ENCODE data around the gene LFNG. TPM values are rescaled to one million over a fixed set of nuclear protein-coding genes. Genes with fewer than 3 reads are reported as not detected.
A peak's percentile ranks its signal among the peaks of the same experiment; 100 is the strongest.

Gene LFNG
- total RNA-seq, 1 experiment from 2014 or later: 38.1 TPM

DNA sequence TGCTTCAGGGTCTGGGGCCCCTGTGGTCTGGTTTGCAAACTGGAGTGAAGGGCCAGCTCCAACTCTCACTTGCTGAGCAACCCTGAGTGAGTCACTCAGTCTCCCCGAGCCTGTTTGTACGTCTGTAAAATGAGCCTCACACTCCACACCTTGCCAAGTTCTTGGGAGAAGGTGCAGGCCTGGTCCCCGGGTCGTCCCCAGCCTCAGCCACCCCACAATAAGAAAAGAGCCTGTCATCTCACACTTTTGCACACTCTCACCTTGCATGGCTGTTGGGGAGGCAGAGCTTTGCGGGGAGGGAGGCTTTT lies 48.6 kb upstream of the LFNG start:
- ChIA-PET POLR2A (interaction anchor here (0.5 kb wide), 1 partner anchor 41 kb away, joined by 4 read pairs; no protein-coding TSS in a partner anchor), CTCF (interaction anchor here (1.2 to 3.0 kb wide), 2 partner anchors 20 to 52 kb away, joined by 3 to 52 read pairs; no protein-coding TSS in a partner anchor)
- intact Hi-C loops (cut with micrococcal nuclease; ENCODE audit: unreplicated experiment) (no loop called here), in situ Hi-C loops (cut with HindIII; ENCODE audit: low pct_unique_long_range_greater_than_20kb, low sequenced_read_pairs) (no loop called here)
- TF ChIP-seq POLR2AphosphoS5 (IDR thresholded peaks at IDR 0.05; ENCODE audit: low read depth, low read length) (no peak), SIN3A (IDR thresholded peaks at IDR 0.05; ENCODE audit: borderline replicate concordance, insufficient read depth, low read depth, low read length) (no peak), TCF7L2 (IDR thresholded peaks at IDR 0.05; ENCODE audit: low read depth, low read length) (no peak)
- TF ChIP-seq, protein P1, sequence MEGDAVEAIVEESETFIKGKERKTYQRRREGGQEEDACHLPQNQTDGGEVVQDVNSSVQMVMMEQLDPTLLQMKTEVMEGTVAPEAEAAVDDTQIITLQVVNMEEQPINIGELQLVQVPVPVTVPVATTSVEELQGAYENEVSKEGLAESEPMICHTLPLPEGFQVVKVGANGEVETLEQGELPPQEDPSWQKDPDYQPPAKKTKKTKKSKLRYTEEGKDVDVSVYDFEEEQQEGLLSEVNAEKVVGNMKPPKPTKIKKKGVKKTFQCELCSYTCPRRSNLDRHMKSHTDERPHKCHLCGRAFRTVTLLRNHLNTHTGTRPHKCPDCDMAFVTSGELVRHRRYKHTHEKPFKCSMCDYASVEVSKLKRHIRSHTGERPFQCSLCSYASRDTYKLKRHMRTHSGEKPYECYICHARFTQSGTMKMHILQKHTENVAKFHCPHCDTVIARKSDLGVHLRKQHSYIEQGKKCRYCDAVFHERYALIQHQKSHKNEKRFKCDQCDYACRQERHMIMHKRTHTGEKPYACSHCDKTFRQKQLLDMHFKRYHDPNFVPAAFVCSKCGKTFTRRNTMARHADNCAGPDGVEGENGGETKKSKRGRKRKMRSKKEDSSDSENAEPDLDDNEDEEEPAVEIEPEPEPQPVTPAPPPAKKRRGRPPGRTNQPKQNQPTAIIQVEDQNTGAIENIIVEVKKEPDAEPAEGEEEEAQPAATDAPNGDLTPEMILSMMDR (IDR thresholded peaks at IDR 0.05): no peak
- TF ChIP-seq, protein P2, sequence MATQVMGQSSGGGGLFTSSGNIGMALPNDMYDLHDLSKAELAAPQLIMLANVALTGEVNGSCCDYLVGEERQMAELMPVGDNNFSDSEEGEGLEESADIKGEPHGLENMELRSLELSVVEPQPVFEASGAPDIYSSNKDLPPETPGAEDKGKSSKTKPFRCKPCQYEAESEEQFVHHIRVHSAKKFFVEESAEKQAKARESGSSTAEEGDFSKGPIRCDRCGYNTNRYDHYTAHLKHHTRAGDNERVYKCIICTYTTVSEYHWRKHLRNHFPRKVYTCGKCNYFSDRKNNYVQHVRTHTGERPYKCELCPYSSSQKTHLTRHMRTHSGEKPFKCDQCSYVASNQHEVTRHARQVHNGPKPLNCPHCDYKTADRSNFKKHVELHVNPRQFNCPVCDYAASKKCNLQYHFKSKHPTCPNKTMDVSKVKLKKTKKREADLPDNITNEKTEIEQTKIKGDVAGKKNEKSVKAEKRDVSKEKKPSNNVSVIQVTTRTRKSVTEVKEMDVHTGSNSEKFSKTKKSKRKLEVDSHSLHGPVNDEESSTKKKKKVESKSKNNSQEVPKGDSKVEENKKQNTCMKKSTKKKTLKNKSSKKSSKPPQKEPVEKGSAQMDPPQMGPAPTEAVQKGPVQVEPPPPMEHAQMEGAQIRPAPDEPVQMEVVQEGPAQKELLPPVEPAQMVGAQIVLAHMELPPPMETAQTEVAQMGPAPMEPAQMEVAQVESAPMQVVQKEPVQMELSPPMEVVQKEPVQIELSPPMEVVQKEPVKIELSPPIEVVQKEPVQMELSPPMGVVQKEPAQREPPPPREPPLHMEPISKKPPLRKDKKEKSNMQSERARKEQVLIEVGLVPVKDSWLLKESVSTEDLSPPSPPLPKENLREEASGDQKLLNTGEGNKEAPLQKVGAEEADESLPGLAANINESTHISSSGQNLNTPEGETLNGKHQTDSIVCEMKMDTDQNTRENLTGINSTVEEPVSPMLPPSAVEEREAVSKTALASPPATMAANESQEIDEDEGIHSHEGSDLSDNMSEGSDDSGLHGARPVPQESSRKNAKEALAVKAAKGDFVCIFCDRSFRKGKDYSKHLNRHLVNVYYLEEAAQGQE (IDR thresholded peaks at IDR 0.05; ENCODE audit: insufficient read depth in 1 of 2, low read depth in 2 of 2, low read length in 1 of 2): no peak
- Histone ChIP-seq H3K27me3 (ENCODE audit: control insufficient read depth, insufficient read depth, low read length) (no peaks in the 10 kb centered on the region), H3K27ac (ENCODE audit: low read length) (no peak overlapping the region), H3K36me3 (ENCODE audit: control insufficient read depth, insufficient read depth, low read length) (no peaks in the 10 kb centered on the region), H3K4me1 (ENCODE audit: control insufficient read depth, insufficient read depth, low read length) (peaks cover 7% of the 10 kb centered on the region; the same call in 1 of the 2 replicates), H3K9me3 (ENCODE audit: control insufficient read depth, insufficient read depth, low read depth, low read length) (no peaks in the 10 kb centered on the region), H3K4me3 (ENCODE audit: low read depth in 2 of 2, low read length in 2 of 2) (no peak overlapping the region)
- DNase-seq (ENCODE audit: low read depth, low spot score) (no peak), ATAC-seq (peak; percentile 57)
- BruUV-seq (replicated peaks): no TSS peak

DNA sequence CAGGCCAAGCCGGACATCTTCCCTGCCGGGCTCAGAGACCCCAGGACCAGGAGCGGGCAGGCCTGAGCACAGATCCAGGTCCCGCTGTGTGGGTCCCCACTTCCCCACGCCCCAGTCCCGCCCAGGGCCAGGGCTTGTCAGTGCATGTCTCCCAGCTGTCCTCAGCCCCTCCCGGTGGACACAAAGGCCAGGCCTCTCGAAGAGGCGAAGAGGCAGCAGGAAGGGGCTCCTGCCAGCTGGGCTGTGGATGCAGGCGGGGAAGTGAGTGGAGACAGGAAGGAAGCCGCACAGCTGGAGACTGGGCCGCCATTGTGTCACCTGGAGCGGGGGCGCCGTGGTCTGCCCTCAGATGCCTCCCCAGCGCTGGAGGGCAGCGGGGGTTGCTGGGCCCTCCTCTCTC lies 48.2 kb upstream of the LFNG start:
- no peaks in the 10 kb centered on the region for H3K36me3 ChIP-seq (ENCODE audit: control insufficient read depth, insufficient read depth, low read length)
- DNase-seq (ENCODE audit: low read depth, low spot score) (no peak), ATAC-seq (peak; percentile 7)
- H3K4me1 ChIP-seq (ENCODE audit: control insufficient read depth, insufficient read depth, low read length): peaks cover 7% of the 10 kb centered on the region; the same call in 1 of the 2 replicates
- BruUV-seq (replicated peaks): no TSS peak
- no peak overlapping the region for H3K4me3 ChIP-seq (ENCODE audit: low read depth in 2 of 2, low read length in 2 of 2)
- H3K27me3 ChIP-seq (ENCODE audit: control insufficient read depth, insufficient read depth, low read length): no peaks in the 10 kb centered on the region
- in situ Hi-C loops (cut with HindIII; ENCODE audit: low pct_unique_long_range_greater_than_20kb, low sequenced_read_pairs): no loop called here
- no peak for TF ChIP-seq POLR2AphosphoS5 (IDR thresholded peaks at IDR 0.05; ENCODE audit: low read depth, low read length)
- TF ChIP-seq, protein P2 (IDR thresholded peaks at IDR 0.05; ENCODE audit: insufficient read depth in 1 of 2, low read depth in 2 of 2, low read length in 1 of 2): no peak
- no peak for TF ChIP-seq TCF7L2 (IDR thresholded peaks at IDR 0.05; ENCODE audit: low read depth, low read length)
- TF ChIP-seq, protein P1 (IDR thresholded peaks at IDR 0.05): no peak
- TF ChIP-seq SIN3A (IDR thresholded peaks at IDR 0.05; ENCODE audit: borderline replicate concordance, insufficient read depth, low read depth, low read length): no peak
- ChIA-PET CTCF (no interaction called here), POLR2A (interaction anchor here (0.5 kb wide), 1 partner anchor 41 kb away, joined by 4 read pairs; no protein-coding TSS in a partner anchor)
- no peak overlapping the region for H3K27ac ChIP-seq (ENCODE audit: low read length)
- intact Hi-C loops (cut with micrococcal nuclease; ENCODE audit: unreplicated experiment): no loop called here
- no peaks in the 10 kb centered on the region for H3K9me3 ChIP-seq (ENCODE audit: control insufficient read depth, insufficient read depth, low read depth, low read length)
